Fibroblast of lung (primary cell): Measurements from ENCODE around the gene PTPRA.

Source experiments
- EZH2 ChIP-seq: IDR thresholded peaks from 2 replicates; pipeline ENCODE4 v1.5.1; 2012; ENCODE audit warnings: low read length, control low read depth, mild to moderate bottlenecking; ENCODE audit errors: missing control alignments
- TF ChIP-seq, protein P1 (sequence below), 2 donors: IDR thresholded peaks in 1 of 2; conservative IDR thresholded peaks in 1 of 2; 1 replicate in 1 of 2; 2 replicates in 1 of 2; pipeline ENCODE4 v1.5.1; 2011 to 2012; ENCODE audit warnings: low read length in 2 of 2, control low read depth in 1 of 2, inconsistent platforms in 1 of 2, low read depth in 1 of 2, mild to moderate bottlenecking in 1 of 2

DNA sequence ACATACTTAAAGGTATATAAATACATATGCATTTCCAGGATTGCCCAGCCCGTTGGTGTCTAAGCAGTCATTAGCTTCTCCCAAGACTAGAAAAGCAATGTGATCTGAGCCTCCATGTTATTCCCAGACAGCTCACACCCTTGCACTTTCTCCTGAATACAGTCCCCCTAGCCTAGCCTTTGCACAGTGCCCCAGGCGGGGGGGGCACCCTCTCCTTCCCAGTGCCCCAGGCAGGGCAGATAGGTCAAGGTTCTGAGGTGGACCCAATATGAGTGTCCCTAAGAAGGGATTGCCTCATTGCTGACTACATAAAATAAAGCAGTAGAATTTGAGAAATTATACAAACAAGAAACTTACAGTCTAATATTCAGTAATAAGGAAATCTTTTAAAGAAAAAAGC lies 154.7 kb downstream of the PTPRA start:
- no peak for TF ChIP-seq EZH2
- TF ChIP-seq, protein P1, sequence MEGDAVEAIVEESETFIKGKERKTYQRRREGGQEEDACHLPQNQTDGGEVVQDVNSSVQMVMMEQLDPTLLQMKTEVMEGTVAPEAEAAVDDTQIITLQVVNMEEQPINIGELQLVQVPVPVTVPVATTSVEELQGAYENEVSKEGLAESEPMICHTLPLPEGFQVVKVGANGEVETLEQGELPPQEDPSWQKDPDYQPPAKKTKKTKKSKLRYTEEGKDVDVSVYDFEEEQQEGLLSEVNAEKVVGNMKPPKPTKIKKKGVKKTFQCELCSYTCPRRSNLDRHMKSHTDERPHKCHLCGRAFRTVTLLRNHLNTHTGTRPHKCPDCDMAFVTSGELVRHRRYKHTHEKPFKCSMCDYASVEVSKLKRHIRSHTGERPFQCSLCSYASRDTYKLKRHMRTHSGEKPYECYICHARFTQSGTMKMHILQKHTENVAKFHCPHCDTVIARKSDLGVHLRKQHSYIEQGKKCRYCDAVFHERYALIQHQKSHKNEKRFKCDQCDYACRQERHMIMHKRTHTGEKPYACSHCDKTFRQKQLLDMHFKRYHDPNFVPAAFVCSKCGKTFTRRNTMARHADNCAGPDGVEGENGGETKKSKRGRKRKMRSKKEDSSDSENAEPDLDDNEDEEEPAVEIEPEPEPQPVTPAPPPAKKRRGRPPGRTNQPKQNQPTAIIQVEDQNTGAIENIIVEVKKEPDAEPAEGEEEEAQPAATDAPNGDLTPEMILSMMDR (conservative IDR thresholded peaks at IDR 0.05 in 1 of 2, IDR thresholded peaks at IDR 0.05 in 1 of 2; ENCODE audit: low read depth in 1 of 2, low read length in 2 of 2): no peak
